Natural killer cell (primary cell): ENCODE data around the gene PGBD2. TPM values are rescaled to one million over a fixed set of nuclear protein-coding genes. Genes with fewer than 3 reads are reported as not detected.
"Not testable (repeated sequence)": the region's sequence is repeated elsewhere in the genome, so short reads cannot be mapped to it uniquely, and the experiment has no call there.

Source experiments
- ATAC-seq, 3 donors: fragments of 150-1000 bp in 2 of 3; fragments of 200-7000 bp in 1 of 3; cut with Tn5 transposase; 1 replicate in 1 of 3; 2 replicates in 2 of 3; pipeline ENCODE4 v1.10.0; 2021; ENCODE audit warnings: mild to moderate bottlenecking in 2 of 3, moderate library complexity in 2 of 3
- DNase-seq, 2 donors: peaks; one replicate each; pipeline versions ENCODE4 v3.0.0 to v3.0.0-alpha.2; 2013 to 2021; ENCODE audit warnings: mixed read lengths in 1 of 2
- H3K27ac ChIP-seq: one replicate; pipeline ENCODE4 v1.5.1; 2013; ENCODE audit warnings: mild to moderate bottlenecking, low read length
- H3K27me3 ChIP-seq: one replicate; pipeline ENCODE4 v1.6.1; 2013; ENCODE audit warnings: low read length; ENCODE audit not compliant: control insufficient read depth, insufficient read depth
- H3K36me3 ChIP-seq: one replicate; pipeline ENCODE4 v1.6.1; 2013; ENCODE audit warnings: low read length; ENCODE audit not compliant: control insufficient read depth, insufficient read depth
- H3K4me1 ChIP-seq: one replicate; pipeline ENCODE4 v1.6.1; 2013; ENCODE audit warnings: low read length; ENCODE audit not compliant: control insufficient read depth, insufficient read depth
- H3K4me3 ChIP-seq: one replicate; pipeline ENCODE4 v1.5.1; 2013; ENCODE audit warnings: low read length
- H3K9me3 ChIP-seq: one replicate; pipeline ENCODE4 v1.6.1; 2013; ENCODE audit warnings: low read length; ENCODE audit not compliant: control insufficient read depth, insufficient read depth
- H3K27ac Mint-ChIP-seq, 2 donors: one replicate each; pipeline ENCODE4 v1.8.0; 2022; ENCODE audit warnings: mild to moderate bottlenecking in 2 of 2, mixed read lengths in 2 of 2, moderate library complexity in 1 of 2
- H3K27me3 Mint-ChIP-seq, 2 donors: one replicate each; pipeline ENCODE4 v1.8.0; 2022; ENCODE audit warnings: low read depth in 2 of 2, mixed read lengths in 2 of 2
- H3K36me3 Mint-ChIP-seq: one replicate; pipeline ENCODE4 v1.8.0; 2022; ENCODE audit warnings: mixed read lengths
- H3K4me1 Mint-ChIP-seq, 2 donors: one replicate each; pipeline ENCODE4 v1.8.0; 2022; ENCODE audit warnings: mixed read lengths in 2 of 2
- H3K4me3 Mint-ChIP-seq: one replicate; pipeline ENCODE4 v1.8.0; 2022; ENCODE audit warnings: mild to moderate bottlenecking, moderate library complexity, mixed read lengths
- H3K9me3 Mint-ChIP-seq, 2 donors: one replicate each; pipeline ENCODE4 v1.8.0; 2022; ENCODE audit warnings: mixed read lengths in 2 of 2
- WGBS: methylation state at CpG from one replicate; pipeline ENCODE4 v1.1.7; 2013; ENCODE audit warnings: missing lambda C conversion rate; ENCODE audit not compliant: insufficient coverage; 5-methylcytosine and 5-hydroxymethylcytosine counted together
- intact Hi-C: fragments of 100-400 bp; cut with micrococcal nuclease; formaldehyde crosslinking; loops from one replicate; pipeline ENCODE4 v1.14.2; 2022
- total RNA-seq, 4 donors: library from RNA; stranded (reverse); fragments of 120-200 nt in 1 of 4; gene quantifications; one replicate each; pipeline versions ENCODE4 v1.2.3 to v1.2.4, GENCODE V29; 2013 to 2022
- TF ChIP-seq, protein P1 (sequence below): fragments of 200-600 bp; IDR thresholded peaks from one replicate; pipeline ENCODE4 v1.8.0; 2022; ENCODE audit warnings: antibody characterized with exemption

PGBD2 gene
- total RNA-seq, 3 donors from 2014 or later (not counting 1 experiment from before 2014, with no cell fraction given), result 3.1 to 9.2 (median 6.2) TPM

DNA sequence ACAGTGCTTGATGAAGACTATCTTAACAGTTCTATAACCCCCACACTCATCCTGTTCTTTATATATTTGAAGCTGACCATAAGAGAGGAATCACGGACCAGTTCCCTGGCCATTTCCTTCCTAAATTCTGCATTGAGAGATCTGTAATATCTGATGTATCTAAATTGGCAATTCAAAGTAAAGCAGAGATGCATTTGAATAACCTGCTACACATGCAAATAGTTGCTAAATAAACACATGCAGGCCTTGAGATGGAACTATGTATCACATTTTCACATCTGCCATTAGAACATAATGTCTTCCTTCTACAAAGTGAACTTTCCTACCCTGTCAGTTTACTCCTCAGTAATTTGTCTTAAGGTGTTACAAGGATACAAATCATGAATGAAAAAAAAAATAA is 20.4 kb upstream of the PGBD2 start:
- Mint-ChIP-seq H3K4me3 (no peak overlapping the region), H3K4me1 (peaks cover 0 to 9% of the 10 kb centered on the region in 2 donors), H3K9me3 (no peaks in the 10 kb centered on the region), H3K27ac (no peak overlapping the region), H3K27me3 (peaks cover 8% of the 10 kb centered on the region in 2 donors), H3K36me3 (no peaks in the 10 kb centered on the region)
- intact Hi-C loops, result no loop called here
- WGBS, result no CpG with 5 or more reads among the region's 1 CpG
- no peaks in the 10 kb centered on the region for H3K27me3 ChIP-seq
- H3K4me1 ChIP-seq, result no peaks in the 10 kb centered on the region
- H3K9me3 ChIP-seq, result no peaks in the 10 kb centered on the region
- no peak overlapping the region for H3K27ac ChIP-seq
- no peak for ATAC-seq
- TF ChIP-seq, protein P1, sequence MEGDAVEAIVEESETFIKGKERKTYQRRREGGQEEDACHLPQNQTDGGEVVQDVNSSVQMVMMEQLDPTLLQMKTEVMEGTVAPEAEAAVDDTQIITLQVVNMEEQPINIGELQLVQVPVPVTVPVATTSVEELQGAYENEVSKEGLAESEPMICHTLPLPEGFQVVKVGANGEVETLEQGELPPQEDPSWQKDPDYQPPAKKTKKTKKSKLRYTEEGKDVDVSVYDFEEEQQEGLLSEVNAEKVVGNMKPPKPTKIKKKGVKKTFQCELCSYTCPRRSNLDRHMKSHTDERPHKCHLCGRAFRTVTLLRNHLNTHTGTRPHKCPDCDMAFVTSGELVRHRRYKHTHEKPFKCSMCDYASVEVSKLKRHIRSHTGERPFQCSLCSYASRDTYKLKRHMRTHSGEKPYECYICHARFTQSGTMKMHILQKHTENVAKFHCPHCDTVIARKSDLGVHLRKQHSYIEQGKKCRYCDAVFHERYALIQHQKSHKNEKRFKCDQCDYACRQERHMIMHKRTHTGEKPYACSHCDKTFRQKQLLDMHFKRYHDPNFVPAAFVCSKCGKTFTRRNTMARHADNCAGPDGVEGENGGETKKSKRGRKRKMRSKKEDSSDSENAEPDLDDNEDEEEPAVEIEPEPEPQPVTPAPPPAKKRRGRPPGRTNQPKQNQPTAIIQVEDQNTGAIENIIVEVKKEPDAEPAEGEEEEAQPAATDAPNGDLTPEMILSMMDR, result no peak
- H3K4me3 ChIP-seq, result no peak overlapping the region
- H3K36me3 ChIP-seq, result no peaks in the 10 kb centered on the region
- no peak for DNase-seq

DNA sequence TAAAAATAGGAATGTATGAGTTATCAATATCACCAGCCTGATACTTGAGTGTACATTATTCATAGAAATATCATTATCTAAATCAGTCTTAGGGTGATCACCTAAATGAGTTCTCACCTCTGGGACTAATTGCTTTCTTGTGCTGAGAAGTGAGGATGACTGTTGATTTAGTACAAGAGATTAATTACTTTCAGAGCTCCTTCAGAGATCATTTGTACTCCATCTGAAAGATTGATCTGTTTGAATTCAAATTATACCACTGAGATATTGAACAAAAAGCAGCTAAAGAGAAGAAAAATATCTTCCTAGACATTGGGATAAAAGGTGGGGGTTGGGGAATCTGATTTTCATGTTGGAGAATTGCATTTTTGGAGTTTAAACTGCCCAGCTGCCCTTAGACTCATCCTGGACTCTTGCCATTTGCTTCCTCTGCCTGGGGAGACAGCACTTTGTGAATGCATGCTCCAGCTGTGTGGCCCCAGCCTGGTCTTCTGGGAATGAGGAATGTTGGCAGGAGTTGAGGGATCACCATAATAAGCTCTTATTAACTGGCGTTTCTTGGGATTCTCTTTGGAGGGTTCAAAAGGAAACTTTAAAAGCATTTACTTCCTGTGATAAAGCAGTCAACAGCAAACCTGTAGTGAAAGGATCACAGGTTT is 19.7 kb upstream of the PGBD2 start:
- H3K27ac ChIP-seq, result no peak overlapping the region
- no peak overlapping the region for H3K27ac Mint-ChIP-seq

DNA sequence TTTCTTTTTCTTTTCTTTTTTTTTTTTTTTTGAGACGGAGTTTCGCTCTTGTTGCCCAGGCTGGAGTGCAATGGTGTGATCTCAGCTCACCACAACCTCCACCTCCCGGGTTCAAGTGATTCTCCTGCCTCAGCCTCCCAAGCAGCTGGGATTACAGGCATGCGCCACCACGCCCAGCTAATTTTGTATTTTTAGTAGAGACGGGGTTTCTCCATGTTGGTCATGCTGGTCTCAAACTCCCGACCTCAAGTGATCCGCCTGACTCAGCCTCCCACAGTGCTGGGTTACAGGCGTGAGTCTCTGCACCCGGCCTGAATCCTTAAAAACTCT is 16.2 kb upstream of the PGBD2 start:
- WGBS, result 87% methylated on average over 6 of the region's 10 CpGs
- H3K4me3 Mint-ChIP-seq, ATAC-seq, H3K9me3 Mint-ChIP-seq, H3K36me3 ChIP-seq, H3K27ac ChIP-seq, H3K36me3 Mint-ChIP-seq, DNase-seq, H3K27me3 ChIP-seq, H3K4me3 ChIP-seq, intact Hi-C loops, H3K27ac Mint-ChIP-seq, H3K4me1 ChIP-seq, H3K9me3 ChIP-seq: not testable (repeated sequence)
- Mint-ChIP-seq H3K4me1 (peaks cover 0 to 13% of the 10 kb centered on the region in 2 donors), H3K27me3 (peaks cover 12 to 15% of the 10 kb centered on the region in 2 donors)

More for the DNA sequence above, 19.7 kb upstream of the PGBD2 start:
- no peaks in the 10 kb centered on the region for H3K36me3 Mint-ChIP-seq
- intact Hi-C loops, result no loop called here
- no peaks in the 10 kb centered on the region for H3K9me3 Mint-ChIP-seq
- H3K27me3 Mint-ChIP-seq, result peaks cover 8 to 12% of the 10 kb centered on the region in 2 donors
- 0% methylated on average over 1 of the region's 1 CpG for WGBS
- Histone ChIP-seq H3K36me3 (no peaks in the 10 kb centered on the region), H3K4me1 (no peaks in the 10 kb centered on the region), H3K4me3 (no peak overlapping the region), H3K27me3 (no peaks in the 10 kb centered on the region), H3K9me3 (no peaks in the 10 kb centered on the region)
- TF ChIP-seq, protein P1, result no peak
- H3K4me3 Mint-ChIP-seq, result no peak overlapping the region
- DNase-seq, result no peak
- ATAC-seq, result no peak
- H3K4me1 Mint-ChIP-seq, result peaks cover 0 to 13% of the 10 kb centered on the region in 2 donors

DNA sequence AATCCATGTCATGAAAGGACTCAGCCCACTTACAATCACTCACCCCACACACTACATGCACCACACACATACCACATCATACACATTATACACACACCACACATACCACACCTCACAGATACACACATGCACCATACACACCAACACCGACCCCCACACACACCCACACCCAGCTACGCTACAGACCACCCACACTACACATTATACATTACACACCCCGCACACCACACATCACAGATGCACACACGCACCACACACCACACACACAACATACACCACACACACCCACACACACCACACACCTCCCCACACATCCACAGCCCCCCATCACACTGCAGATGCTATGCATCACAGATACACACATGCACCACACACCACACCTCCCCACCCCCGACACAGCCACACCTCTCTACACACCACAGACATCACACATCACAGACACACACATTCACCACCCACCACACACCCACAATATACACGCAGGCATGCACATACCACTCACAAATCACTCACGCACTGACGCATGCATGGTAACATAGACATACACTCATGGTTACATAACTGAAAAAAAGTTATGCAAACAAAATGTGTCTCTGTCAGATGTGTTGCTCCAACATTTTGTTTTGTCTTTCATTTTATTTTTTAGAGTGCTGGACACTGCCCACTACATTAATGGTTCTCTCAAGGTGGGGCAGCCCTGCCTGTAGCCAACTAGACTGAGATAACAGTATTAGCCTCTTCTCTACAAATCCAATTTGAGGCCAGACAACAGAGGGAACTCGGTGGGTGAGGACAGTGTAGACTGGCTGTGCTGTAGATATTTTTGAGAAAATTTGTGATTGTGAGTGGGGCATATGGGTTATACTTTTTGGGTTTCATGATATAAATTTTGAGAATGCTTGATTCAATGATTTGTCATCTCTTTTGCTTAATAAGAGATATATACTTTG is 15.2 kb upstream of the PGBD2 start:
- H3K36me3 ChIP-seq, result no peaks in the 10 kb centered on the region
- H3K4me3 Mint-ChIP-seq, result no peak overlapping the region
- TF ChIP-seq, protein P1, result no peak
- H3K27ac ChIP-seq, result no peak overlapping the region
- H3K9me3 ChIP-seq, result no peaks in the 10 kb centered on the region
- H3K4me1 ChIP-seq, result no peaks in the 10 kb centered on the region
- no peaks in the 10 kb centered on the region for H3K36me3 Mint-ChIP-seq
- H3K27me3 ChIP-seq, result no peaks in the 10 kb centered on the region
- no peak overlapping the region for H3K4me3 ChIP-seq
- peaks cover 12 to 16% of the 10 kb centered on the region in 2 donors for H3K27me3 Mint-ChIP-seq
- peak; percentile 31 to 45 (median 44) for ATAC-seq
- H3K9me3 Mint-ChIP-seq, result no peaks in the 10 kb centered on the region
- intact Hi-C loops, result no loop called here
- H3K27ac Mint-ChIP-seq, result no peak overlapping the region
- peaks cover 0 to 13% of the 10 kb centered on the region in 2 donors for H3K4me1 Mint-ChIP-seq
- WGBS, result 76% methylated on average over 9 of the region's 9 CpGs
- no peak for DNase-seq
